ENCODE data around the gene CAPN9. TPM values are rescaled to one million over a fixed set of nuclear protein-coding genes. Genes with fewer than 3 reads are reported as not detected.

The CAPN9 gene
- total and polyA plus RNA-seq, 4 donors = not detected

DNA sequence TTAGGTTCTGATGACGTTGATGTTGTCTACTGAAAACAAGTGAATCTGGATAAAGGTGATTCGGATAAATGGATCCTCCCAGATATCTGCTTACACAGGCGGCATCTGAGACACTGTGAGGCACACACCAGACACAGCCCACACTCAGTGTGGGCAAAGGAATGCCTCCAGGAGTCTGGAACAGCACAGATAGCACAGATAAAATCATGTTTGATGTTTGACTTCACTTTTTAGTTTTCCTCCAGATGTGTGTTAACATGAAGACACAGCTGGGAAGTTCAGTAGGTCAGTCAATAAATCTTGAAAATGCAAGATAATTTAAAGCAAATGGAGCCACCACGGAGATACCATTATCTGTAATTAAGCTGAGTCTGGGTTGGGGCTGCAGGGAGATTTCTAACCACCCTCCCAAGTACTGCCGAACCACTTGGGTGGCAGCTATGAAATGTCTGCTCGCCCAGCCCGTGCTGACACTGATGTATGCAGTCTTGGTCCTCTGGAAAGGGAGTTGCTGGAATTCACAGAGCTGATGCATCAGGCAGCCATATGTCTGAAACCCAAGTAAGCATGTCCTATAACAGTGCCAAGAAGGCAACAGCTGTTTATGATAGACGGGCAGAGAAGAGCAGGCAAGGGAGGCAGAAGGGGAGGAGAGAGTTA, 11.7 kb downstream of the CAPN9 start:
- WGBS = 82% methylated on average over 8 of the region's 8 CpGs
- H3K9ac ChIP-seq (ENCODE audit: low read depth in 1 of 2, low read length in 2 of 2) = no peak overlapping the region
- TF ChIP-seq SP1 (IDR thresholded peaks at IDR 0.05) (no peak), NR2F2 (IDR thresholded peaks at IDR 0.05) (no peak), JUND (IDR thresholded peaks at IDR 0.05) (no peak), RAD21 (IDR thresholded peaks at IDR 0.05) (no peak), GABPA (IDR thresholded peaks at IDR 0.05 in 1 of 2, conservative IDR thresholded peaks at IDR 0.05 in 1 of 2) (no peak)
- H3K36me3 ChIP-seq (ENCODE audit: control insufficient read depth in 4 of 4, insufficient read depth in 3 of 4, low read depth in 1 of 4, low read length in 3 of 4) = no peaks in the 10 kb centered on the region
- H3K27me3 ChIP-seq (ENCODE audit: control insufficient read depth in 4 of 4, insufficient read depth in 4 of 4, low read length in 3 of 4) = no peaks in the 10 kb centered on the region
- no peak overlapping the region for H3K27ac ChIP-seq (ENCODE audit: low read depth in 1 of 2, low read length in 2 of 2)
- no peaks in the 10 kb centered on the region for H3K9me3 ChIP-seq (ENCODE audit: control insufficient read depth in 4 of 4, low read length in 3 of 4)
- no peak overlapping the region for H3K4me3 ChIP-seq (ENCODE audit: low read depth in 1 of 3, low read length in 3 of 3)
- H3K4me1 ChIP-seq (ENCODE audit: control insufficient read depth in 4 of 4, insufficient read depth in 4 of 4, low read length in 3 of 4) = no peaks in the 10 kb centered on the region
- DNase-seq (ENCODE audit: low spot score) = no peak

- H3K9ac ChIP-seq (ENCODE audit: low read depth in 1 of 2, low read length in 2 of 2) = no peak overlapping the region
- H3K9me3 ChIP-seq (ENCODE audit: control insufficient read depth in 4 of 4, low read length in 3 of 4) = no peaks in the 10 kb centered on the region
- H3K4me3 ChIP-seq (ENCODE audit: low read depth in 1 of 3, low read length in 3 of 3) = no peak overlapping the region
- H3K4me1 ChIP-seq (ENCODE audit: control insufficient read depth in 4 of 4, insufficient read depth in 4 of 4, low read length in 3 of 4) = no peaks in the 10 kb centered on the region
- TF ChIP-seq FOXA1 (IDR thresholded peaks at IDR 0.05) (no peak), RXRA (IDR thresholded peaks at IDR 0.05) (no peak), SP1 (IDR thresholded peaks at IDR 0.05) (no peak), TAF1 (conservative IDR thresholded peaks at IDR 0.05) (no peak), YY1 (IDR thresholded peaks at IDR 0.05) (no peak), FOXA2 (IDR thresholded peaks at IDR 0.05) (no peak), HNF4A (conservative IDR thresholded peaks at IDR 0.05) (no peak), GABPA (IDR thresholded peaks at IDR 0.05 in 1 of 2, conservative IDR thresholded peaks at IDR 0.05 in 1 of 2) (no peak), RAD21 (IDR thresholded peaks at IDR 0.05) (no peak), HNF4G (IDR thresholded peaks at IDR 0.05) (no peak), EGR1 (IDR thresholded peaks at IDR 0.05; ENCODE audit: low read depth in 2 of 2) (no peak), MAX (IDR thresholded peaks at IDR 0.05) (no peak), JUND (IDR thresholded peaks at IDR 0.05) (no peak)
- TF ChIP-seq, protein P1, sequence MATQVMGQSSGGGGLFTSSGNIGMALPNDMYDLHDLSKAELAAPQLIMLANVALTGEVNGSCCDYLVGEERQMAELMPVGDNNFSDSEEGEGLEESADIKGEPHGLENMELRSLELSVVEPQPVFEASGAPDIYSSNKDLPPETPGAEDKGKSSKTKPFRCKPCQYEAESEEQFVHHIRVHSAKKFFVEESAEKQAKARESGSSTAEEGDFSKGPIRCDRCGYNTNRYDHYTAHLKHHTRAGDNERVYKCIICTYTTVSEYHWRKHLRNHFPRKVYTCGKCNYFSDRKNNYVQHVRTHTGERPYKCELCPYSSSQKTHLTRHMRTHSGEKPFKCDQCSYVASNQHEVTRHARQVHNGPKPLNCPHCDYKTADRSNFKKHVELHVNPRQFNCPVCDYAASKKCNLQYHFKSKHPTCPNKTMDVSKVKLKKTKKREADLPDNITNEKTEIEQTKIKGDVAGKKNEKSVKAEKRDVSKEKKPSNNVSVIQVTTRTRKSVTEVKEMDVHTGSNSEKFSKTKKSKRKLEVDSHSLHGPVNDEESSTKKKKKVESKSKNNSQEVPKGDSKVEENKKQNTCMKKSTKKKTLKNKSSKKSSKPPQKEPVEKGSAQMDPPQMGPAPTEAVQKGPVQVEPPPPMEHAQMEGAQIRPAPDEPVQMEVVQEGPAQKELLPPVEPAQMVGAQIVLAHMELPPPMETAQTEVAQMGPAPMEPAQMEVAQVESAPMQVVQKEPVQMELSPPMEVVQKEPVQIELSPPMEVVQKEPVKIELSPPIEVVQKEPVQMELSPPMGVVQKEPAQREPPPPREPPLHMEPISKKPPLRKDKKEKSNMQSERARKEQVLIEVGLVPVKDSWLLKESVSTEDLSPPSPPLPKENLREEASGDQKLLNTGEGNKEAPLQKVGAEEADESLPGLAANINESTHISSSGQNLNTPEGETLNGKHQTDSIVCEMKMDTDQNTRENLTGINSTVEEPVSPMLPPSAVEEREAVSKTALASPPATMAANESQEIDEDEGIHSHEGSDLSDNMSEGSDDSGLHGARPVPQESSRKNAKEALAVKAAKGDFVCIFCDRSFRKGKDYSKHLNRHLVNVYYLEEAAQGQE (IDR thresholded peaks at IDR 0.05) = no peak
- TF ChIP-seq, protein P2, sequence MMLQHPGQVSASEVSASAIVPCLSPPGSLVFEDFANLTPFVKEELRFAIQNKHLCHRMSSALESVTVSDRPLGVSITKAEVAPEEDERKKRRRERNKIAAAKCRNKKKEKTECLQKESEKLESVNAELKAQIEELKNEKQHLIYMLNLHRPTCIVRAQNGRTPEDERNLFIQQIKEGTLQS (IDR thresholded peaks at IDR 0.05) = no peak
- H3K27ac ChIP-seq (ENCODE audit: low read depth in 1 of 2, low read length in 2 of 2) = no peak overlapping the region
- DNase-seq (ENCODE audit: low spot score) = no peak
- H3K36me3 ChIP-seq (ENCODE audit: control insufficient read depth in 4 of 4, insufficient read depth in 3 of 4, low read depth in 1 of 4, low read length in 3 of 4) = no peaks in the 10 kb centered on the region
- WGBS = 96% methylated on average over 7 of the region's 7 CpGs
- H3K27me3 ChIP-seq (ENCODE audit: control insufficient read depth in 4 of 4, insufficient read depth in 4 of 4, low read length in 3 of 4) = no peaks in the 10 kb centered on the region
Measured at GRCh38 chr1:230759369-230760065, 12.3 kb downstream of the CAPN9 start.

Measured in liver (tissue), 9 donors.